LNCaP clone FGC (cell line): ENCODE data around the gene ETV2.

Experiments used
- DNase-seq: peaks from one replicate; pipeline ENCODE4 v3.0.0-alpha.2; 2011; ENCODE audit warnings: low read depth
- H3K4me3 ChIP-seq: 2 replicates; pipeline ENCODE4 v1.5.1; 2011; ENCODE audit warnings: mild to moderate bottlenecking, low read depth, low read length, control low read depth
- CTCF ChIP-seq: IDR thresholded peaks from 2 replicates; pipeline ENCODE4 v1.5.1; 2012; ENCODE audit warnings: mild to moderate bottlenecking; ENCODE audit not compliant: control insufficient read depth, insufficient read depth; ENCODE audit errors: extremely low read depth

ETV2 gene

GRCh38 chr19:35655600-35655999 lies 14.1 kb downstream of the ETV2 start:
- TF ChIP-seq CTCF = no peak
- no peak for DNase-seq

DNA sequence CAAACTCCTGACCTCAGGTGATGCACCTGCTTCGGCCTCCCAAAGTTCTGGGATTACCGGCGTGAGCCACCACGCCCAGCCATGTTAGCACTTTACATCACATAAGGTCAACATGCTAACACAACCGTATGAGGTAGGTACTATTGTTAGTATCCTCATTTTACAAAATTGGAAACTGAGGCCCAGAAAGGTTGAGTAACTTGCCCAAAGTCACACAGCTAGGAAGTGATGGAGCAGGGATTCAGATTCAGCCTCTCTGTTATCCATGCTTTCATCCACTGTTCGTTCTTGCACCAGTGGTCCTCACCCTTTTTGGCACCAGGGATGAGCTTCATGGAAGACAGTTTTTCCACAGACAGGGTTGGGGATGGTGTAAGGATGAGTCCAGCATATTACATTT lies 15.2 kb downstream of the ETV2 start:
- TF ChIP-seq CTCF = no peak
- H3K4me3 ChIP-seq = no peak overlapping the region
- DNase-seq = no peak

More at GRCh38 chr19:35655600-35655999, 14.1 kb downstream of the ETV2 start:
- H3K4me3 ChIP-seq = no peak overlapping the region

DNA sequence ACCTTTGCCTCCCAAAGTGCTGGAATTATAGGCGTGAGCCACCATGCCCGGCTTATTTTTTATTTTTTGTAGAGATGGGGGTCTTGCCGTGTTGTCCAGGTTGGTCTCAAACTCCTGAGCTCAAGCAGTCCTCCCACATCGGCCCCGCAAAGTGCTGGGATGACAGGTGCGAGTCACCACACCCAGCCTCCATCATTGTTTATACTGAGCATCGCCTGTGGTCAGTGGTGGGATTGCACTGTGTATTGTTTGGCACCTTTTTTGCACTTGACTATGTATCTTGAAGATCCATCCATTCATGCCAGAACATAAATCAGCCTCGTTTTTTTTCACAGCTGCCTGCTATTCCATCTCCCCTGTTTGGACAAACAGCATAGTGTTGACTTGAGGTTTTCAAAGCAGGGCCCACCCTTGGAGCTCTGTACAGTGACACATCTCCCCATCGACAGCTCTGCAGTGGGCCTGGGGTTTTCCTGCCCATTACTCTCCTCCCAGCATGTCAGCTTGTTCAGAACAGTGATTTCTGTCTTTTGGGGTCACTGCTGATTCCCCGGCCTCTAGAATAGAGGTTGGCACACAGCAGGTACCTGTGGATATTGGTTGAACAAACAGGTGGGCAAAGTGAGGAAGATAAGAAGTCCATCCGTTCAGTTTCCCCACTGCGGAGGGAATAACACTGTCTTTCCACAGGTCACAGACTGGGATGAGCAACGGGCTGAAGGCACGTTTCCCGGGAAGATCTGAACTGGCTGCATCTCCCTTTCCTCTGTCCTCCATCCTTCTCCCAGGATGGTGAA lies 16.6 kb downstream of the ETV2 start:
- no peak for DNase-seq
- H3K4me3 ChIP-seq = no peak overlapping the region
- no peak for TF ChIP-seq CTCF

DNA sequence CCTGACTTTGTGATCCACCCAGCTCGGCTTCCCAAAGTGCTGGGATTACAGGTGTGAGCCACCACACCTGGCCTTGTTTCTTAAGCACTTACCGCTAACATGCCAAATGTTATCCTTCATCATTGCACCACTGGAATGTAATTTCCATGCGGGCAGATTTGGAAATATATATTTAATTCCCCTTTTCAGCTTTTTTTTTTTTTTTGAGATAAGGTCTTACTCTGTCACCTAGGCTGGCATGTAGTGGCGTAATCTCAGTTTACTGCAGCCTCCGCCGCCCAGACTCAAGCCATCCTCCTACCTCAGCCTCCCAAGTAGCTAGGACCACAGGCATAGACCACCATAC lies 20.4 kb downstream of the ETV2 start:
- H3K4me3 ChIP-seq = no peak overlapping the region
- DNase-seq = no peak
- no peak for TF ChIP-seq CTCF

DNA sequence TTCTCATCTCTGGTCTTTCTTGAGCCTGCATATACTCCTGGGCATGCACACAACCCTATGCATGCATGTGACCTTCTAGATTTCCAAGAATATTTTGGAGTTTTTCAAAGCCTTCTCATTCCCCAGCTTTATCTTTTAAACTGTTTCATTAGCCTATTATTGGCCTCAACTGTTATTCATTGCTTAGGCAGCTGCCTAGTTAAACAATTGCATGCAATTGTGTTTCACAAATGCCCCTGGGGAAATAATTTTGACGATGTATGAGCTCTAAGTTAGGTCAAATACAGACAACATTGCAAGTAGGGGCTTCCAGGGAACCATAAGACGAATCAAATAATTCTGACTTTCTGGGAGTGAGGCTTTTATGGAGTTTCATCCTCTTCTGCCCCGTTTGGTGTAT lies 22.4 kb downstream of the ETV2 start:
- TF ChIP-seq CTCF = no peak
- no peak overlapping the region for H3K4me3 ChIP-seq
- DNase-seq = no peak

GRCh38 chr19:35665157-35665556 lies 23.6 kb downstream of the ETV2 start:
- no peak for TF ChIP-seq CTCF

GRCh38 chr19:35665604-35666003 lies 24.1 kb downstream of the ETV2 start:
- TF ChIP-seq CTCF = no peak
- H3K4me3 ChIP-seq = no peak overlapping the region
- DNase-seq = no peak

More at GRCh38 chr19:35665157-35665556, 23.6 kb downstream of the ETV2 start:
- no peak overlapping the region for H3K4me3 ChIP-seq
- no peak for DNase-seq
